Measurements from ENCODE around the gene EFCAB6.

DNA sequence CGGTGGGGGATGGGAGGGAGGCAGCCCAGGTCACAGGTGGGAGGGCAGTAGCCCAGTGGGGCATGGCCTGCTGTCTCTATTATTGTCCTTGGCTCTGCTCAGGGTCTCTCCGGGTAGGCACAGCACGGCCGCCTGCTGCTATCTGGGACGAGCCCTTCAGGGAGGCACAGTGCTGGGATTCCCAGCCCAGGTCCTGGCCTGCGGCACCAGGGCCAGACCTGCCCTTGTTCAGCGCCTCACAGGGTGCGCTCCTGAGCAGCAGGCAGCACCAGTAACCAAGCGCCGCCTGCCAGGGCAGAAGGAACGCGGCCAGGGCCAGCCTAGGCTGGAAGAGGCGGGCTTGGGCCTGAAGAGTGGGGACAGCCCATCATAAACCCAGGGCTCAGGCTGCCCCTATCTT is 249.3 kb downstream of the EFCAB6 start:
- TF ChIP-seq, protein P1, sequence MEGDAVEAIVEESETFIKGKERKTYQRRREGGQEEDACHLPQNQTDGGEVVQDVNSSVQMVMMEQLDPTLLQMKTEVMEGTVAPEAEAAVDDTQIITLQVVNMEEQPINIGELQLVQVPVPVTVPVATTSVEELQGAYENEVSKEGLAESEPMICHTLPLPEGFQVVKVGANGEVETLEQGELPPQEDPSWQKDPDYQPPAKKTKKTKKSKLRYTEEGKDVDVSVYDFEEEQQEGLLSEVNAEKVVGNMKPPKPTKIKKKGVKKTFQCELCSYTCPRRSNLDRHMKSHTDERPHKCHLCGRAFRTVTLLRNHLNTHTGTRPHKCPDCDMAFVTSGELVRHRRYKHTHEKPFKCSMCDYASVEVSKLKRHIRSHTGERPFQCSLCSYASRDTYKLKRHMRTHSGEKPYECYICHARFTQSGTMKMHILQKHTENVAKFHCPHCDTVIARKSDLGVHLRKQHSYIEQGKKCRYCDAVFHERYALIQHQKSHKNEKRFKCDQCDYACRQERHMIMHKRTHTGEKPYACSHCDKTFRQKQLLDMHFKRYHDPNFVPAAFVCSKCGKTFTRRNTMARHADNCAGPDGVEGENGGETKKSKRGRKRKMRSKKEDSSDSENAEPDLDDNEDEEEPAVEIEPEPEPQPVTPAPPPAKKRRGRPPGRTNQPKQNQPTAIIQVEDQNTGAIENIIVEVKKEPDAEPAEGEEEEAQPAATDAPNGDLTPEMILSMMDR (IDR thresholded peaks at IDR 0.05): no peak
- no peak for TF ChIP-seq POLR2AphosphoS5 (IDR thresholded peaks at IDR 0.05)
